H1 (cell line): ENCODE measurements around the gene NPL. TPM values are rescaled to one million over a fixed set of nuclear protein-coding genes. Genes with fewer than 3 reads are reported as not detected.
A peak's percentile ranks its signal among the peaks of the same experiment; 100 is the strongest.

ENCODE experiments used
- CTCF ChIA-PET: fragments of 300-600 bp; sonication (Branson Sonifier 250); formaldehyde crosslinking; loops from one replicate; lab custom pipeline; 2021; ENCODE audit not compliant: partially characterized antibody; lab: Charles Lee
- POLR2A ChIA-PET: fragments of 300-600 bp; sonication (Branson Sonifier 250); formaldehyde crosslinking; loops from one replicate; lab custom pipeline; 2021; ENCODE audit warnings: inconsistent platforms; ENCODE audit not compliant: partially characterized antibody; lab: Charles Lee
- DNase-seq, 2 experiments: peaks; one replicate each; pipeline versions ENCODE4 v3.0.0 to v3.0.0-alpha.2; 2010 to 2022; ENCODE audit warnings: low spot score in 2 of 2, low read depth in 1 of 2, mixed read lengths in 1 of 2
- FAIRE-seq: peaks from 2 replicates; lab custom pipeline; 2011; peaks lifted over from hg19 to GRCh38; lab: Jason Lieb, UNC
- H2AFZ ChIP-seq: 2 replicates; pipeline ENCODE4 v1.8.1; 2012; ENCODE audit warnings: low read length, inconsistent platforms
- H2AK5ac ChIP-seq: 2 replicates; pipeline ENCODE4 v1.6.1; 2013; ENCODE audit warnings: low read depth, low read length
- H2BK120ac ChIP-seq: replicated peaks from 2 replicates; pipeline ENCODE3; 2013; ENCODE audit warnings: low read depth, low read length, inconsistent platforms
- H2BK12ac ChIP-seq: 2 replicates; pipeline ENCODE4 v1.6.1; 2013; ENCODE audit warnings: low read depth, low read length
- H2BK15ac ChIP-seq: 2 replicates; pipeline ENCODE4 v1.6.1; 2013; ENCODE audit warnings: low read length
- H2BK20ac ChIP-seq: 2 replicates; pipeline ENCODE4 v1.6.1; 2013; ENCODE audit warnings: low read length
- H2BK5ac ChIP-seq: 2 replicates; pipeline ENCODE4 v1.6.1; 2013; ENCODE audit warnings: low read depth, low read length
- H3K14ac ChIP-seq: 2 replicates; pipeline ENCODE4 v1.6.1; 2013; ENCODE audit warnings: inconsistent platforms; ENCODE audit not compliant: insufficient read length
- H3K18ac ChIP-seq: 2 replicates; pipeline ENCODE4 v1.6.1; 2013; ENCODE audit warnings: low read length; ENCODE audit errors: extremely low read depth
- H3K23ac ChIP-seq: 2 replicates; pipeline ENCODE4 v1.6.1; 2013; ENCODE audit warnings: inconsistent platforms; ENCODE audit not compliant: insufficient read length
- H3K23me2 ChIP-seq: 2 replicates; pipeline ENCODE4 v1.6.1; 2013; ENCODE audit warnings: low read depth, low read length
- H3K27ac ChIP-seq: 2 replicates; pipeline ENCODE4 v1.6.1; 2011; ENCODE audit warnings: low read depth, low read length, inconsistent platforms
- H3K27me3 ChIP-seq, 4 experiments: replicated peaks in 1 of 4; 1 replicate in 1 of 4; 2 replicates in 3 of 4; pipeline versions ENCODE4 v1.6.1 to v1.8.1; 2011 to 2013; ENCODE audit warnings: low read length in 3 of 4, mild to moderate bottlenecking in 3 of 4, inconsistent platforms in 2 of 4, mixed read lengths in 2 of 4, moderate library complexity in 1 of 4; ENCODE audit not compliant: control insufficient read depth in 3 of 4, insufficient read depth in 3 of 4; ENCODE audit errors: extremely low read depth in 1 of 4
- H3K36me3 ChIP-seq, 4 experiments: 2 replicates each; pipeline versions ENCODE4 v1.6.1 to v1.8.1; 2011 to 2013; ENCODE audit warnings: mild to moderate bottlenecking in 4 of 4, low read length in 3 of 4, moderate library complexity in 2 of 4, control low read depth in 1 of 4, inconsistent platforms in 1 of 4; ENCODE audit not compliant: insufficient read depth in 4 of 4, control insufficient read depth in 2 of 4
- H3K4ac ChIP-seq: replicated peaks from 2 replicates; pipeline ENCODE3; 2013; ENCODE audit warnings: low read length, low read depth, mixed read lengths, inconsistent platforms; ENCODE audit not compliant: insufficient read length
- H3K4me1 ChIP-seq, 4 experiments: replicated peaks in 1 of 4; 1 replicate in 1 of 4; 2 replicates in 3 of 4; pipeline versions ENCODE4 v1.6.1 to v1.8.1; 2011 to 2013; ENCODE audit warnings: low read length in 3 of 4, inconsistent platforms in 2 of 4, mixed read lengths in 1 of 4; ENCODE audit not compliant: insufficient read depth in 4 of 4, control insufficient read depth in 3 of 4
- H3K4me2 ChIP-seq, 2 experiments: 2 replicates each; pipeline versions ENCODE4 v1.6.1 to v1.8.1; 2011 to 2013; ENCODE audit warnings: low read depth in 2 of 2, low read length in 2 of 2, control low read depth in 1 of 2, inconsistent platforms in 1 of 2, mild to moderate bottlenecking in 1 of 2; ENCODE audit not compliant: insufficient read depth in 1 of 2
- H3K4me3 ChIP-seq, 4 experiments: fragments of 200-600, 300-600 bp in 1 of 4; sonication (generic), shearing (Covaris generic), sonication (Bioruptor Twin) in 1 of 4; 2 replicates each; pipeline versions ENCODE4 v1.5.1 to v1.8.1; 2011 to 2016; ENCODE audit warnings: low read length in 4 of 4, low read depth in 3 of 4, control low read depth in 2 of 4, inconsistent platforms in 2 of 4, mild to moderate bottlenecking in 2 of 4, mixed read lengths in 1 of 4, moderate library complexity in 1 of 4; ENCODE audit not compliant: insufficient read depth in 2 of 4; ENCODE audit errors: extremely low read depth in 1 of 4
- H3K56ac ChIP-seq: replicated peaks from 2 replicates; pipeline ENCODE3; 2013; ENCODE audit warnings: low read depth, mild to moderate bottlenecking, mixed read lengths, low read length, inconsistent platforms; ENCODE audit not compliant: insufficient read length
- H3K79me1 ChIP-seq: 2 replicates; pipeline ENCODE4 v1.6.1; 2013; ENCODE audit warnings: low read depth, low read length, control low read depth
- H3K79me2 ChIP-seq, 2 experiments: 2 replicates each; pipeline versions ENCODE4 v1.6.1 to v1.8.1; 2012 to 2013; ENCODE audit warnings: low read length in 2 of 2, mild to moderate bottlenecking in 2 of 2, inconsistent platforms in 1 of 2; ENCODE audit not compliant: insufficient read depth in 2 of 2, control insufficient read depth in 1 of 2
- H3K9ac ChIP-seq, 4 experiments: replicated peaks in 1 of 4; 1 replicate in 1 of 4; 2 replicates in 3 of 4; pipeline versions ENCODE4 v1.6.1 to v1.8.1; 2011 to 2013; ENCODE audit warnings: low read depth in 3 of 4, low read length in 3 of 4, control low read depth in 2 of 4, mild to moderate bottlenecking in 2 of 4, moderate library complexity in 2 of 4, inconsistent platforms in 1 of 4; ENCODE audit errors: extremely low read depth in 1 of 4
- H3K9me3 ChIP-seq, 2 experiments: 2 replicates each; pipeline versions ENCODE4 v1.6.1 to v1.8.1; 2012 to 2013; ENCODE audit warnings: mild to moderate bottlenecking in 2 of 2, moderate library complexity in 2 of 2, control low read depth in 1 of 2, inconsistent platforms in 1 of 2, low read depth in 1 of 2, low read length in 1 of 2, mixed read lengths in 1 of 2; ENCODE audit not compliant: insufficient read depth in 2 of 2
- H4K20me1 ChIP-seq, 2 experiments: replicated peaks in 1 of 2; 2 replicates each; pipeline versions ENCODE3 to v1.8.1; 2011 to 2013; ENCODE audit warnings: inconsistent platforms in 2 of 2, low read length in 2 of 2, mild to moderate bottlenecking in 1 of 2; ENCODE audit not compliant: insufficient read depth in 2 of 2, control insufficient read depth in 1 of 2
- H4K5ac ChIP-seq: 2 replicates; pipeline ENCODE4 v1.6.1; 2013; ENCODE audit warnings: low read length, low read depth, mixed read lengths, inconsistent platforms; ENCODE audit not compliant: insufficient read length
- H4K8ac ChIP-seq: 2 replicates; pipeline ENCODE4 v1.8.0; 2013; ENCODE audit warnings: mild to moderate bottlenecking, moderate library complexity, low read length, inconsistent platforms; ENCODE audit not compliant: insufficient read depth; ENCODE audit errors: extremely low read depth
- H4K91ac ChIP-seq: replicated peaks from 2 replicates; pipeline ENCODE3; 2013; ENCODE audit warnings: low read length, mixed read lengths, inconsistent platforms; ENCODE audit not compliant: insufficient read length
- ATF2 ChIP-seq: IDR thresholded peaks from 2 replicates; pipeline ENCODE4 v1.6.1; 2012; ENCODE audit warnings: low read length, inconsistent platforms
- CTBP2 ChIP-seq: IDR thresholded peaks from 2 replicates; pipeline ENCODE4 v1.7.0; 2011; ENCODE audit warnings: borderline replicate concordance, mild to moderate bottlenecking, moderate library complexity, mixed read lengths, low read length; ENCODE audit not compliant: insufficient read depth, insufficient read length
- POU5F1 ChIP-seq: IDR thresholded peaks from 2 replicates; pipeline ENCODE4 v1.6.1; 2011; ENCODE audit warnings: low read depth, mild to moderate bottlenecking, low read length, moderate library complexity
- SRF ChIP-seq: IDR thresholded peaks from 2 replicates; pipeline ENCODE4 v1.6.1; 2011; ENCODE audit warnings: mild to moderate bottlenecking, low read depth, low read length, moderate library complexity
- SUZ12 ChIP-seq: fragments of 200-600 bp; sonication (generic); IDR thresholded peaks from 2 replicates; pipeline ENCODE4 v1.6.1; 2012; ENCODE audit warnings: mild to moderate bottlenecking, inconsistent platforms, low read length, moderate library complexity, mixed read lengths
- WGBS, 2 experiments: shearing (Covaris generic) in 1 of 2; methylation state at CpG; one replicate each; pipeline versions ENCODE4 v1.1.6 to v1.1.7; 2013 to 2015; ENCODE audit warnings: low lambda C conversion rate in 2 of 2, mixed read lengths in 2 of 2, inconsistent platforms in 1 of 2, low coverage in 1 of 2, missing lambda C conversion rate in 1 of 2; ENCODE audit not compliant: insufficient replicate concordance in 2 of 2, insufficient coverage in 1 of 2, insufficient read length in 1 of 2; ENCODE audit errors: extremely low coverage in 1 of 2, missing lambda C conversion rate in 1 of 2; 5-methylcytosine and 5-hydroxymethylcytosine counted together
- polyA plus RNA-seq, 7 experiments: library from polyadenylated mRNA; depleted of rRNA in 3 of 7; stranded (reverse) in 5 of 7; unstranded in 2 of 7; fragments of >200 nt in 5 of 7; fragments of 200-250 nt in 2 of 7; gene quantifications; 1 replicate in 5 of 7; 2 replicates in 1 of 7; 4 replicates in 1 of 7; pipeline versions ENCODE4 v1.2.1 to v1.2.3, GENCODE V29; 2011 to 2013; ENCODE audit warnings: missing spikeins in 2 of 7, mixed read lengths in 2 of 7
- total RNA-seq: library from RNA; stranded (reverse); fragmentation: NEBNext Ultra II Directional; extraction: Animal tissue kit (Norgen Biotek cat#: 25700); gene quantifications from 2 replicates; pipeline ENCODE4 v1.2.1, GENCODE V29; 2021
- TF ChIP-seq, protein P1 (sequence below), 3 experiments: IDR thresholded peaks; 1 replicate in 2 of 3; 2 replicates in 1 of 3; pipeline versions ENCODE4 v1.5.1 to v1.6.1; 2011; ENCODE audit warnings: low read length in 3 of 3, mild to moderate bottlenecking in 3 of 3, inconsistent platforms in 2 of 3, low read depth in 1 of 3, moderate library complexity in 1 of 3; ENCODE audit not compliant: insufficient read depth in 1 of 3; ENCODE audit errors: control extremely low read depth in 1 of 3

Gene NPL
- total and polyA plus RNA-seq, 2 of the 8 experiments (the other 6 are each of a cell fraction or from before 2014, with no cell fraction given), result 2.2 to 4.4 TPM

GRCh38 chr1:182761396-182762395 lies 27.9 kb upstream of the NPL start:
- H2BK15ac ChIP-seq, result no peak overlapping the region
- H2BK20ac ChIP-seq, result peak overlapping the region; percentile 49; the same call in 1 of the 2 replicates
- H3K79me2 ChIP-seq, result no peaks in the 10 kb centered on the region
- H2BK120ac ChIP-seq, result peak overlapping the region; percentile 25
- no peaks in the 10 kb centered on the region for H3K4me1 ChIP-seq
- H2AFZ ChIP-seq, result no peak overlapping the region
- DNase-seq, result no peak
- peaks cover 0 to 1% (median 0%) of the 10 kb centered on the region in 4 experiments; a peak in 1 of 7 replicates for H3K27me3 ChIP-seq
- H4K20me1 ChIP-seq, result no peaks in the 10 kb centered on the region
- H3K18ac ChIP-seq, result no peak overlapping the region
- H3K9me3 ChIP-seq, result peaks cover 6 to 9% of the 10 kb centered on the region in 2 experiments; a peak in 3 of 4 replicates
- H2BK12ac ChIP-seq, result 0 out of 2 replicates have a peak overlapping the region, but pooled peaks have one; percentile 40
- H3K9ac ChIP-seq, result no peak overlapping the region
- H3K27ac ChIP-seq, result no peak overlapping the region
- no peak overlapping the region for H2AK5ac ChIP-seq
- H3K56ac ChIP-seq, result no peak overlapping the region
- H4K91ac ChIP-seq, result peak overlapping the region; percentile 28
- H3K4me2 ChIP-seq, result no peak overlapping the region
- no peak overlapping the region for H3K14ac ChIP-seq
- H3K4me3 ChIP-seq, result no peak overlapping the region
- no peak overlapping the region for H4K8ac ChIP-seq
- no peaks in the 10 kb centered on the region; the same call in 1 of the 2 replicates for H3K23me2 ChIP-seq
- H3K79me1 ChIP-seq, result no peaks in the 10 kb centered on the region
- H3K36me3 ChIP-seq, result no peaks in the 10 kb centered on the region
- FAIRE-seq, result no peak
- H2BK5ac ChIP-seq, result peak overlapping the region; percentile 88; the same call in 1 of the 2 replicates
- no peak overlapping the region for H4K5ac ChIP-seq
- ChIA-PET CTCF (interaction anchor here (1.2 to 3.8 kb wide), 5 partner anchors 8 to 104 kb away, joined by 4 to 28 read pairs (median 8); no protein-coding TSS in a partner anchor), POLR2A (no interaction called here)
- H3K4ac ChIP-seq, result peak overlapping the region; percentile 79
- no peak overlapping the region for H3K23ac ChIP-seq
- 78% methylated on average over 4 of the region's 4 CpGs; no CpG with 5 or more reads in 1 of the 2 experiments for WGBS, 2 experiments
- no peak for TF ChIP-seq SUZ12
- TF ChIP-seq, protein P1, sequence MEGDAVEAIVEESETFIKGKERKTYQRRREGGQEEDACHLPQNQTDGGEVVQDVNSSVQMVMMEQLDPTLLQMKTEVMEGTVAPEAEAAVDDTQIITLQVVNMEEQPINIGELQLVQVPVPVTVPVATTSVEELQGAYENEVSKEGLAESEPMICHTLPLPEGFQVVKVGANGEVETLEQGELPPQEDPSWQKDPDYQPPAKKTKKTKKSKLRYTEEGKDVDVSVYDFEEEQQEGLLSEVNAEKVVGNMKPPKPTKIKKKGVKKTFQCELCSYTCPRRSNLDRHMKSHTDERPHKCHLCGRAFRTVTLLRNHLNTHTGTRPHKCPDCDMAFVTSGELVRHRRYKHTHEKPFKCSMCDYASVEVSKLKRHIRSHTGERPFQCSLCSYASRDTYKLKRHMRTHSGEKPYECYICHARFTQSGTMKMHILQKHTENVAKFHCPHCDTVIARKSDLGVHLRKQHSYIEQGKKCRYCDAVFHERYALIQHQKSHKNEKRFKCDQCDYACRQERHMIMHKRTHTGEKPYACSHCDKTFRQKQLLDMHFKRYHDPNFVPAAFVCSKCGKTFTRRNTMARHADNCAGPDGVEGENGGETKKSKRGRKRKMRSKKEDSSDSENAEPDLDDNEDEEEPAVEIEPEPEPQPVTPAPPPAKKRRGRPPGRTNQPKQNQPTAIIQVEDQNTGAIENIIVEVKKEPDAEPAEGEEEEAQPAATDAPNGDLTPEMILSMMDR (IDR thresholded peaks at IDR 0.05; ENCODE audit: control extremely low read depth in 1 of 3, insufficient read depth in 1 of 3, low read depth in 1 of 3, low read length in 3 of 3), result no peak
- TF ChIP-seq ATF2, result no peak
- no peak for TF ChIP-seq CTBP2
- TF ChIP-seq SRF, result no peak
- TF ChIP-seq POU5F1, result no peak
